Measurements from ENCODE around the gene KRT20. TPM values are rescaled to one million over a fixed set of nuclear protein-coding genes. Genes with fewer than 3 reads are reported as not detected.

Gene KRT20
- total and polyA plus RNA-seq, 2 of the 8 experiments (the other 6 are each of a cell fraction or from before 2014, with no cell fraction given): not detected

DNA sequence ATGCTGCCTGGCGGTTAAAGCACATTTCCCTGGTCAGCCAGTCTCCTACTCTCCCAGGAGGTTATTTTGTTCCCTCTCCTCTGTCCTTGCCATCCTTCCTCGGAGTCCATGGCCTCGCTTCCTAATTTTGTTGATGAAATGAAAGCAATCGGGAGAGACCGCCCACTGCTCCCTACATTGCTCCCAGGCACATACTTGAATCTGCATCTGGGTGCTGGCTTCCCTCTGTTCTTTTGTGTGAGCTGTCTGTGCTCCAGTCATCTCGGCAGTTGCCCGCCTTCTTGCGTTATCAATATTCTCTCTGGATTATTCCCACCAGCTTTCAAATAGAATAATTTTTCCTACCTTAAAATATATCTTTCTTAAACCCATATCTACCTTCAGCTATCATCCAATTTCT lies 41.3 kb upstream of the KRT20 start:
- Histone ChIP-seq H3K18ac (ENCODE audit: extremely low read depth, low read length) (no peak overlapping the region), H3K9me3 (ENCODE audit: insufficient read depth in 2 of 2, low read depth in 1 of 2, low read length in 1 of 2) (no peaks in the 10 kb centered on the region), H2BK120ac (replicated peaks; ENCODE audit: low read depth, low read length) (no peak overlapping the region), H3K4me1 (replicated peaks in 1 of 4; ENCODE audit: control insufficient read depth in 3 of 4, insufficient read depth in 4 of 4, low read length in 3 of 4) (no peaks in the 10 kb centered on the region), H3K36me3 (ENCODE audit: control insufficient read depth in 2 of 4, insufficient read depth in 4 of 4, low read length in 3 of 4) (no peaks in the 10 kb centered on the region), H3K79me2 (ENCODE audit: control insufficient read depth in 1 of 2, insufficient read depth in 2 of 2, low read length in 2 of 2) (no peaks in the 10 kb centered on the region), H3K27ac (ENCODE audit: low read depth, low read length) (no peak overlapping the region), H3K4me2 (ENCODE audit: insufficient read depth in 1 of 2, low read depth in 2 of 2, low read length in 2 of 2) (no peak overlapping the region; a peak in 1 of 4 replicates), H3K56ac (replicated peaks; ENCODE audit: insufficient read length, low read depth, low read length) (no peak overlapping the region), H2BK20ac (ENCODE audit: low read length) (no peak overlapping the region), H2BK5ac (ENCODE audit: low read depth, low read length) (no peak overlapping the region), H2BK15ac (ENCODE audit: low read length) (0 out of 2 replicates have a peak overlapping the region, but pooled peaks have one; percentile 14), H3K9ac (replicated peaks in 1 of 4; ENCODE audit: extremely low read depth in 1 of 4, low read depth in 3 of 4, low read length in 3 of 4) (no peak overlapping the region), H2AK5ac (ENCODE audit: low read depth, low read length) (no peak overlapping the region), H4K8ac (ENCODE audit: extremely low read depth, insufficient read depth, low read length) (no peak overlapping the region), H4K20me1 (replicated peaks in 1 of 2; ENCODE audit: control insufficient read depth in 1 of 2, insufficient read depth in 2 of 2, low read length in 2 of 2) (no peaks in the 10 kb centered on the region), H3K23me2 (ENCODE audit: low read depth, low read length) (no peaks in the 10 kb centered on the region), H3K4me3 (ENCODE audit: extremely low read depth in 1 of 4, insufficient read depth in 2 of 4, low read depth in 3 of 4, low read length in 4 of 4) (no peak overlapping the region), H3K27me3 (replicated peaks in 1 of 4; ENCODE audit: control insufficient read depth in 3 of 4, extremely low read depth in 1 of 4, insufficient read depth in 3 of 4, low read length in 3 of 4) (no peaks in the 10 kb centered on the region), H3K14ac (ENCODE audit: insufficient read length) (no peak overlapping the region), H2BK12ac (ENCODE audit: low read depth, low read length) (no peak overlapping the region), H4K5ac (ENCODE audit: insufficient read length, low read depth, low read length) (peak overlapping the region; percentile 5), H4K91ac (replicated peaks; ENCODE audit: insufficient read length, low read length) (no peak overlapping the region), H3K23ac (ENCODE audit: insufficient read length) (no peak overlapping the region), H2AFZ (ENCODE audit: low read length) (peak overlapping the region; percentile 42; the same call in 1 of the 2 replicates), H3K79me1 (ENCODE audit: low read depth, low read length) (no peaks in the 10 kb centered on the region), H3K4ac (replicated peaks; ENCODE audit: insufficient read length, low read depth, low read length) (no peak overlapping the region)
- FAIRE-seq (no peak), DNase-seq (ENCODE audit: low read depth in 1 of 2, low spot score in 2 of 2) (no peak)
- POLR2A ChIA-PET (ENCODE audit: partially characterized antibody): no interaction called here
- WGBS, 2 experiments (ENCODE audit: extremely low coverage in 1 of 2, insufficient coverage in 1 of 2, insufficient read length in 1 of 2, insufficient replicate concordance in 2 of 2, low coverage in 1 of 2, low lambda C conversion rate in 2 of 2, missing lambda C conversion rate in 1 of 2): 85% methylated on average over 8 of the region's 8 CpGs; no CpG with 5 or more reads in 1 of the 2 experiments
- CTCF ChIA-PET (ENCODE audit: partially characterized antibody): no interaction called here
- no peak for TF ChIP-seq RXRA (IDR thresholded peaks at IDR 0.05; ENCODE audit: insufficient read depth, low read depth, low read length)
- no peak for TF ChIP-seq POLR2A (IDR thresholded peaks at IDR 0.05; ENCODE audit: control extremely low read depth in 1 of 2, low read depth in 2 of 2, low read length in 2 of 2)
- no peak for TF ChIP-seq SP1 (IDR thresholded peaks at IDR 0.05; ENCODE audit: low read depth, low read length)
- TF ChIP-seq BCL11A (IDR thresholded peaks at IDR 0.05; ENCODE audit: low read depth in 2 of 2, low read length in 2 of 2): no peak
- no peak for TF ChIP-seq HDAC2 (IDR thresholded peaks at IDR 0.05; ENCODE audit: borderline replicate concordance in 1 of 2, low read depth in 2 of 2, low read length in 2 of 2)
- TF ChIP-seq CTBP2 (IDR thresholded peaks at IDR 0.05; ENCODE audit: borderline replicate concordance, insufficient read depth, insufficient read length, low read length): no peak
- TF ChIP-seq JUN (IDR thresholded peaks at IDR 0.05; ENCODE audit: low read depth, low read length): no peak
- TF ChIP-seq, protein P1, sequence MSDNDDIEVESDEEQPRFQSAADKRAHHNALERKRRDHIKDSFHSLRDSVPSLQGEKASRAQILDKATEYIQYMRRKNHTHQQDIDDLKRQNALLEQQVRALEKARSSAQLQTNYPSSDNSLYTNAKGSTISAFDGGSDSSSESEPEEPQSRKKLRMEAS (IDR thresholded peaks at IDR 0.05): no peak
- TF ChIP-seq KDM5A (IDR thresholded peaks at IDR 0.05; ENCODE audit: low read length): no peak
- TF ChIP-seq JUND (IDR thresholded peaks at IDR 0.05; ENCODE audit: low read length): no peak
- no peak for TF ChIP-seq CHD1 (IDR thresholded peaks at IDR 0.05; ENCODE audit: low read depth, low read length)
- no peak for TF ChIP-seq KDM4A (IDR thresholded peaks at IDR 0.05; ENCODE audit: low read depth, low read length, severe bottlenecking)
- TF ChIP-seq SRF (IDR thresholded peaks at IDR 0.05; ENCODE audit: low read depth, low read length): no peak
- no peak for TF ChIP-seq SP2 (IDR thresholded peaks at IDR 0.05; ENCODE audit: low read length)
